CD4-positive, alpha-beta T cell treated with Interleukin-17A for 1 hour (primary cell): ENCODE measurements around the gene MAPKAPK2.

Source experiments
- DNase-seq: peaks from one replicate; pipeline ENCODE4 v3.0.0-alpha.2; 2020

MAPKAPK2 gene

GRCh38 chr1:206783506-206783905 lies 98.8 kb downstream of the MAPKAPK2 start:
- no peak for DNase-seq
